H1 (cell line): ENCODE results near the gene BCHE. TPM values are rescaled to one million over a fixed set of nuclear protein-coding genes. Genes with fewer than 3 reads are reported as not detected.

Source experiments
- CTCF ChIA-PET: fragments of 300-600 bp; sonication (Branson Sonifier 250); formaldehyde crosslinking; loops from one replicate; lab custom pipeline; 2021; ENCODE audit not compliant: partially characterized antibody; lab: Charles Lee
- POLR2A ChIA-PET: fragments of 300-600 bp; sonication (Branson Sonifier 250); formaldehyde crosslinking; loops from one replicate; lab custom pipeline; 2021; ENCODE audit warnings: inconsistent platforms; ENCODE audit not compliant: partially characterized antibody; lab: Charles Lee
- DNase-seq, 2 experiments: peaks; one replicate each; pipeline versions ENCODE4 v3.0.0 to v3.0.0-alpha.2; 2010 to 2022; ENCODE audit warnings: low spot score in 2 of 2, low read depth in 1 of 2, mixed read lengths in 1 of 2
- FAIRE-seq: peaks from 2 replicates; lab custom pipeline; 2011; peaks lifted over from hg19 to GRCh38; lab: Jason Lieb, UNC
- H2AFZ ChIP-seq: 2 replicates; pipeline ENCODE4 v1.8.1; 2012; ENCODE audit warnings: low read length, inconsistent platforms
- H2AK5ac ChIP-seq: 2 replicates; pipeline ENCODE4 v1.6.1; 2013; ENCODE audit warnings: low read depth, low read length
- H2BK120ac ChIP-seq: replicated peaks from 2 replicates; pipeline ENCODE3; 2013; ENCODE audit warnings: low read depth, low read length, inconsistent platforms
- H2BK12ac ChIP-seq: 2 replicates; pipeline ENCODE4 v1.6.1; 2013; ENCODE audit warnings: low read depth, low read length
- H2BK15ac ChIP-seq: 2 replicates; pipeline ENCODE4 v1.6.1; 2013; ENCODE audit warnings: low read length
- H2BK20ac ChIP-seq: 2 replicates; pipeline ENCODE4 v1.6.1; 2013; ENCODE audit warnings: low read length
- H2BK5ac ChIP-seq: 2 replicates; pipeline ENCODE4 v1.6.1; 2013; ENCODE audit warnings: low read depth, low read length
- H3K14ac ChIP-seq: 2 replicates; pipeline ENCODE4 v1.6.1; 2013; ENCODE audit warnings: inconsistent platforms; ENCODE audit not compliant: insufficient read length
- H3K18ac ChIP-seq: 2 replicates; pipeline ENCODE4 v1.6.1; 2013; ENCODE audit warnings: low read length; ENCODE audit errors: extremely low read depth
- H3K23ac ChIP-seq: 2 replicates; pipeline ENCODE4 v1.6.1; 2013; ENCODE audit warnings: inconsistent platforms; ENCODE audit not compliant: insufficient read length
- H3K23me2 ChIP-seq: 2 replicates; pipeline ENCODE4 v1.6.1; 2013; ENCODE audit warnings: low read depth, low read length
- H3K27ac ChIP-seq: 2 replicates; pipeline ENCODE4 v1.6.1; 2011; ENCODE audit warnings: low read depth, low read length, inconsistent platforms
- H3K27me3 ChIP-seq, 4 experiments: replicated peaks in 1 of 4; 1 replicate in 1 of 4; 2 replicates in 3 of 4; pipeline versions ENCODE4 v1.6.1 to v1.8.1; 2011 to 2013; ENCODE audit warnings: low read length in 3 of 4, mild to moderate bottlenecking in 3 of 4, inconsistent platforms in 2 of 4, mixed read lengths in 2 of 4, moderate library complexity in 1 of 4; ENCODE audit not compliant: control insufficient read depth in 3 of 4, insufficient read depth in 3 of 4; ENCODE audit errors: extremely low read depth in 1 of 4
- H3K36me3 ChIP-seq, 4 experiments: 2 replicates each; pipeline versions ENCODE4 v1.6.1 to v1.8.1; 2011 to 2013; ENCODE audit warnings: mild to moderate bottlenecking in 4 of 4, low read length in 3 of 4, moderate library complexity in 2 of 4, control low read depth in 1 of 4, inconsistent platforms in 1 of 4; ENCODE audit not compliant: insufficient read depth in 4 of 4, control insufficient read depth in 2 of 4
- H3K4ac ChIP-seq: replicated peaks from 2 replicates; pipeline ENCODE3; 2013; ENCODE audit warnings: low read length, low read depth, mixed read lengths, inconsistent platforms; ENCODE audit not compliant: insufficient read length
- H3K4me1 ChIP-seq, 4 experiments: replicated peaks in 1 of 4; 1 replicate in 1 of 4; 2 replicates in 3 of 4; pipeline versions ENCODE4 v1.6.1 to v1.8.1; 2011 to 2013; ENCODE audit warnings: low read length in 3 of 4, inconsistent platforms in 2 of 4, mixed read lengths in 1 of 4; ENCODE audit not compliant: insufficient read depth in 4 of 4, control insufficient read depth in 3 of 4
- H3K4me2 ChIP-seq, 2 experiments: 2 replicates each; pipeline versions ENCODE4 v1.6.1 to v1.8.1; 2011 to 2013; ENCODE audit warnings: low read depth in 2 of 2, low read length in 2 of 2, control low read depth in 1 of 2, inconsistent platforms in 1 of 2, mild to moderate bottlenecking in 1 of 2; ENCODE audit not compliant: insufficient read depth in 1 of 2
- H3K4me3 ChIP-seq, 4 experiments: fragments of 200-600, 300-600 bp in 1 of 4; sonication (generic), shearing (Covaris generic), sonication (Bioruptor Twin) in 1 of 4; 2 replicates each; pipeline versions ENCODE4 v1.5.1 to v1.8.1; 2011 to 2016; ENCODE audit warnings: low read length in 4 of 4, low read depth in 3 of 4, control low read depth in 2 of 4, inconsistent platforms in 2 of 4, mild to moderate bottlenecking in 2 of 4, mixed read lengths in 1 of 4, moderate library complexity in 1 of 4; ENCODE audit not compliant: insufficient read depth in 2 of 4; ENCODE audit errors: extremely low read depth in 1 of 4
- H3K56ac ChIP-seq: replicated peaks from 2 replicates; pipeline ENCODE3; 2013; ENCODE audit warnings: low read depth, mild to moderate bottlenecking, mixed read lengths, low read length, inconsistent platforms; ENCODE audit not compliant: insufficient read length
- H3K79me1 ChIP-seq: 2 replicates; pipeline ENCODE4 v1.6.1; 2013; ENCODE audit warnings: low read depth, low read length, control low read depth
- H3K79me2 ChIP-seq, 2 experiments: 2 replicates each; pipeline versions ENCODE4 v1.6.1 to v1.8.1; 2012 to 2013; ENCODE audit warnings: low read length in 2 of 2, mild to moderate bottlenecking in 2 of 2, inconsistent platforms in 1 of 2; ENCODE audit not compliant: insufficient read depth in 2 of 2, control insufficient read depth in 1 of 2
- H3K9ac ChIP-seq, 4 experiments: replicated peaks in 1 of 4; 1 replicate in 1 of 4; 2 replicates in 3 of 4; pipeline versions ENCODE4 v1.6.1 to v1.8.1; 2011 to 2013; ENCODE audit warnings: low read depth in 3 of 4, low read length in 3 of 4, control low read depth in 2 of 4, mild to moderate bottlenecking in 2 of 4, moderate library complexity in 2 of 4, inconsistent platforms in 1 of 4; ENCODE audit errors: extremely low read depth in 1 of 4
- H3K9me3 ChIP-seq, 2 experiments: 2 replicates each; pipeline versions ENCODE4 v1.6.1 to v1.8.1; 2012 to 2013; ENCODE audit warnings: mild to moderate bottlenecking in 2 of 2, moderate library complexity in 2 of 2, control low read depth in 1 of 2, inconsistent platforms in 1 of 2, low read depth in 1 of 2, low read length in 1 of 2, mixed read lengths in 1 of 2; ENCODE audit not compliant: insufficient read depth in 2 of 2
- H4K20me1 ChIP-seq, 2 experiments: replicated peaks in 1 of 2; 2 replicates each; pipeline versions ENCODE3 to v1.8.1; 2011 to 2013; ENCODE audit warnings: inconsistent platforms in 2 of 2, low read length in 2 of 2, mild to moderate bottlenecking in 1 of 2; ENCODE audit not compliant: insufficient read depth in 2 of 2, control insufficient read depth in 1 of 2
- H4K5ac ChIP-seq: 2 replicates; pipeline ENCODE4 v1.6.1; 2013; ENCODE audit warnings: low read length, low read depth, mixed read lengths, inconsistent platforms; ENCODE audit not compliant: insufficient read length
- H4K8ac ChIP-seq: 2 replicates; pipeline ENCODE4 v1.8.0; 2013; ENCODE audit warnings: mild to moderate bottlenecking, moderate library complexity, low read length, inconsistent platforms; ENCODE audit not compliant: insufficient read depth; ENCODE audit errors: extremely low read depth
- H4K91ac ChIP-seq: replicated peaks from 2 replicates; pipeline ENCODE3; 2013; ENCODE audit warnings: low read length, mixed read lengths, inconsistent platforms; ENCODE audit not compliant: insufficient read length
- GABPA ChIP-seq: IDR thresholded peaks from 2 replicates; pipeline ENCODE4 v1.6.1; 2011; ENCODE audit warnings: mild to moderate bottlenecking, low read length, moderate library complexity, borderline replicate concordance; ENCODE audit not compliant: insufficient read depth
- POU5F1 ChIP-seq: IDR thresholded peaks from 2 replicates; pipeline ENCODE4 v1.6.1; 2011; ENCODE audit warnings: low read depth, mild to moderate bottlenecking, low read length, moderate library complexity
- RAD21 ChIP-seq, 2 experiments: IDR thresholded peaks in 1 of 2; conservative IDR thresholded peaks in 1 of 2; 2 replicates each; pipeline ENCODE4 v1.6.1; 2011; ENCODE audit warnings: low read depth in 2 of 2, low read length in 2 of 2, improper control_type of control experiment in 1 of 2, inconsistent platforms in 1 of 2, mild to moderate bottlenecking in 1 of 2, moderate library complexity in 1 of 2
- WGBS, 2 experiments: shearing (Covaris generic) in 1 of 2; methylation state at CpG; one replicate each; pipeline versions ENCODE4 v1.1.6 to v1.1.7; 2013 to 2015; ENCODE audit warnings: low lambda C conversion rate in 2 of 2, mixed read lengths in 2 of 2, inconsistent platforms in 1 of 2, low coverage in 1 of 2, missing lambda C conversion rate in 1 of 2; ENCODE audit not compliant: insufficient replicate concordance in 2 of 2, insufficient coverage in 1 of 2, insufficient read length in 1 of 2; ENCODE audit errors: extremely low coverage in 1 of 2, missing lambda C conversion rate in 1 of 2; 5-methylcytosine and 5-hydroxymethylcytosine counted together
- polyA plus RNA-seq, 7 experiments: library from polyadenylated mRNA; depleted of rRNA in 3 of 7; stranded (reverse) in 5 of 7; unstranded in 2 of 7; fragments of >200 nt in 5 of 7; fragments of 200-250 nt in 2 of 7; gene quantifications; 1 replicate in 5 of 7; 2 replicates in 1 of 7; 4 replicates in 1 of 7; pipeline versions ENCODE4 v1.2.1 to v1.2.3, GENCODE V29; 2011 to 2013; ENCODE audit warnings: missing spikeins in 2 of 7, mixed read lengths in 2 of 7
- total RNA-seq: library from RNA; stranded (reverse); fragmentation: NEBNext Ultra II Directional; extraction: Animal tissue kit (Norgen Biotek cat#: 25700); gene quantifications from 2 replicates; pipeline ENCODE4 v1.2.1, GENCODE V29; 2021
- TF ChIP-seq, protein P1 (sequence below), 3 experiments: IDR thresholded peaks; 1 replicate in 2 of 3; 2 replicates in 1 of 3; pipeline versions ENCODE4 v1.5.1 to v1.6.1; 2011; ENCODE audit warnings: low read length in 3 of 3, mild to moderate bottlenecking in 3 of 3, inconsistent platforms in 2 of 3, low read depth in 1 of 3, moderate library complexity in 1 of 3; ENCODE audit not compliant: insufficient read depth in 1 of 3; ENCODE audit errors: control extremely low read depth in 1 of 3

BCHE gene
- total and polyA plus RNA-seq, 2 of the 8 experiments (the other 6 are each of a cell fraction or from before 2014, with no cell fraction given): 0.56 to 1.9 TPM

DNA sequence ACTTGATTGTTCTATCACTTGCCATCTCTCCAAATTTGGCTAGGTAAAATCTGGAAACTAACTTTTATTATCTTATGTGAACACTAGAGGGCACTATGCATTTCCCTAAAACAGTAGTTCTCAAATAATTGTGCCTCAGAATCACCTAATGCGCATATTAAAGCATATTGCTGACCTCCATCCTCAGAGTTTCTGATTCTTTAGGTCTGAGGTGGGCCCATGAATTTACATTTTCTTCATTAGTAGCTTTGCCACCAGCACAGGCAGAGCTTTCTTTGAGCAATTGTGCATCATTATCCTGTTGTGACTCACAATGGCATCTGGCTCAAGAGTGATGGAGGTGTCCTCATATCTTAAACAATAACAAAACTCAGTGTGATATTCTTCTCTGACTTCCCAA lies 17.5 kb upstream of the BCHE start:
- Histone ChIP-seq H3K79me2 (no peaks in the 10 kb centered on the region), H2AK5ac (no peak overlapping the region), H2BK12ac (no peak overlapping the region), H3K79me1 (no peaks in the 10 kb centered on the region), H3K18ac (no peak overlapping the region), H3K4me2 (no peak overlapping the region), H3K4me3 (no peak overlapping the region), H3K23ac (no peak overlapping the region), H3K27ac (no peak overlapping the region), H4K20me1 (no peaks in the 10 kb centered on the region), H3K9me3 (no peaks in the 10 kb centered on the region), H3K14ac (no peak overlapping the region), H3K23me2 (no peaks in the 10 kb centered on the region), H4K91ac (no peak overlapping the region), H2AFZ (no peak overlapping the region), H4K5ac (no peak overlapping the region), H2BK5ac (no peak overlapping the region), H4K8ac (no peak overlapping the region), H3K4me1 (peaks cover 0 to 3% (median 0%) of the 10 kb centered on the region in 4 experiments; a peak in 1 of 7 replicates), H2BK120ac (no peak overlapping the region), H3K4ac (no peak overlapping the region), H2BK15ac (no peak overlapping the region), H3K56ac (no peak overlapping the region), H3K27me3 (no peaks in the 10 kb centered on the region), H3K9ac (no peak overlapping the region), H2BK20ac (no peak overlapping the region), H3K36me3 (no peaks in the 10 kb centered on the region)
- 46% methylated on average over 1 of the region's 1 CpG; no CpG with 5 or more reads in 1 of the 2 experiments for WGBS, 2 experiments
- CTCF ChIA-PET: interaction anchor here (0.6 to 4.2 kb wide), 22 partner anchors 9 to 1177 kb away, joined by 3 to 25 read pairs (median 3); no protein-coding TSS in a partner anchor
- no peak for FAIRE-seq
- POLR2A ChIA-PET: no interaction called here
- no peak for DNase-seq
- TF ChIP-seq POU5F1 (peak; percentile 74; the same call in 1 of the 2 replicates), RAD21 (IDR thresholded peaks at IDR 0.05 in 1 of 2, conservative IDR thresholded peaks at IDR 0.05 in 1 of 2; ENCODE audit: low read depth in 2 of 2, low read length in 2 of 2) (peak; percentile 55 to 60), GABPA (no peak)
- TF ChIP-seq, protein P1, sequence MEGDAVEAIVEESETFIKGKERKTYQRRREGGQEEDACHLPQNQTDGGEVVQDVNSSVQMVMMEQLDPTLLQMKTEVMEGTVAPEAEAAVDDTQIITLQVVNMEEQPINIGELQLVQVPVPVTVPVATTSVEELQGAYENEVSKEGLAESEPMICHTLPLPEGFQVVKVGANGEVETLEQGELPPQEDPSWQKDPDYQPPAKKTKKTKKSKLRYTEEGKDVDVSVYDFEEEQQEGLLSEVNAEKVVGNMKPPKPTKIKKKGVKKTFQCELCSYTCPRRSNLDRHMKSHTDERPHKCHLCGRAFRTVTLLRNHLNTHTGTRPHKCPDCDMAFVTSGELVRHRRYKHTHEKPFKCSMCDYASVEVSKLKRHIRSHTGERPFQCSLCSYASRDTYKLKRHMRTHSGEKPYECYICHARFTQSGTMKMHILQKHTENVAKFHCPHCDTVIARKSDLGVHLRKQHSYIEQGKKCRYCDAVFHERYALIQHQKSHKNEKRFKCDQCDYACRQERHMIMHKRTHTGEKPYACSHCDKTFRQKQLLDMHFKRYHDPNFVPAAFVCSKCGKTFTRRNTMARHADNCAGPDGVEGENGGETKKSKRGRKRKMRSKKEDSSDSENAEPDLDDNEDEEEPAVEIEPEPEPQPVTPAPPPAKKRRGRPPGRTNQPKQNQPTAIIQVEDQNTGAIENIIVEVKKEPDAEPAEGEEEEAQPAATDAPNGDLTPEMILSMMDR (IDR thresholded peaks at IDR 0.05; ENCODE audit: control extremely low read depth in 1 of 3, insufficient read depth in 1 of 3, low read depth in 1 of 3, low read length in 3 of 3): peak in 1 of 3 experiments; percentile 51; a peak in 2 of 4 replicates
